ENCODE results near the gene PSEN1.

The PSEN1 gene

DNA sequence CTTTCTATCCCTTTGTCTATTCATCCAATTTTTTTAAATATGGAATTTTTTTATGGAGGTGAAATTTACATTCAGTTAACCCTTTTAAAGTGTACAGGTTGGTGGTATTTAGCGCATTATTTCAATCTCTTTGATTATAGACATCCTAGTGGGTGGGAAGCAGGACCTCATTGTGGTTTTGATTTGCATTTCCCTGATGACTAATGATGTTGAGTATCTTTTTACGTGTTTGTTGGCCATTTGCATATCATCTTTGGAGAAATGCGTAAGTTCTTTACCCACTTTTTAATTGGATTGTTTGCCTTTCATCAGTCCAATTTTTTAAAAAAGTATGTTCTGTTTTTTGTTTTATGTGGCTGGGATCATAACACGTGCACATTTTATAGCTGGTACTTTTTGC is 121.8 kb downstream of the PSEN1 start:
- no peak for DNase-seq

GRCh38 chr14:73258845-73259611 is 122.7 kb downstream of the PSEN1 start:
- DNase-seq = no peak

- DNase-seq = no peak
Observed at GRCh38 chr14:73259837-73260236, 123.5 kb downstream of the PSEN1 start.

DNA sequence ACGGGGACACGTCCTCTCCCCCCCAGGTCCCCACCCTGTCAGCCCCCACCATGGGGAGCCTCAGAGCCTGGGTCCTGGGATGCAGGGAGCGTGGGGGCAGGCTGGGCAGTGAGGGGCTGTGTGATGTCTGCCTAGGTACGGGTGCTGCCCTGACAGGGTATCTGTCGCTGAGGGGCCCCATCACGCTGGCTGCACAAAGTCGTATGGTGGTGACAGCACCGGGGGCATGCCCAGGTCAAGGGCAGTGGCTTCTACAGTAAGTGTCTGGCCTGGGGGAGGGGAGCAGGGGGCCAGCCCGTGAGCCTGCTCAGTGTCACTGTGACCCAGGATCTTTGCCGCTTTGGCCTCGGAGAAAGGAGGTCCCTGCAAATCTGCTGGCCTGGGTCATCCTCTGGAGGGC is 124.3 kb downstream of the PSEN1 start:
- DNase-seq = no peak

DNA sequence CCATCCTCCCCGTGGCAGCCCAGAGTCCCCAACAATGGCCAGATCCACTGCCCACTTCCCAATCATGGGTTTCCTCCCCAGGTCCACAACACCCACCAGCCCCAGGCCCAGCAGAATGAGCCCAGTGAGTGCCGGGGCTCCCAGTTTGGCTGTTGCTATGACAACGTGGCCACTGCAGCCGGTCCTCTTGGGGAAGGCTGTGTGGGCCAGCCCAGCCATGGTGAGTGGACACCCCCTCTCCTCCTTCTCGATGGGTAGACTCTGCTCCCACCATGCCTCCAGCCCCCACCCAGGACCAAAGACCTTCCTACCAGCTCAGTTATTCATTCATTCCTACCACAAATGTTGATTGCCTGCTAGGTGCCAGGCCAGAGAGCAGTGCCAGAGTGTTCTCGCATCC is 124.8 kb downstream of the PSEN1 start:
- no peak for DNase-seq

DNA sequence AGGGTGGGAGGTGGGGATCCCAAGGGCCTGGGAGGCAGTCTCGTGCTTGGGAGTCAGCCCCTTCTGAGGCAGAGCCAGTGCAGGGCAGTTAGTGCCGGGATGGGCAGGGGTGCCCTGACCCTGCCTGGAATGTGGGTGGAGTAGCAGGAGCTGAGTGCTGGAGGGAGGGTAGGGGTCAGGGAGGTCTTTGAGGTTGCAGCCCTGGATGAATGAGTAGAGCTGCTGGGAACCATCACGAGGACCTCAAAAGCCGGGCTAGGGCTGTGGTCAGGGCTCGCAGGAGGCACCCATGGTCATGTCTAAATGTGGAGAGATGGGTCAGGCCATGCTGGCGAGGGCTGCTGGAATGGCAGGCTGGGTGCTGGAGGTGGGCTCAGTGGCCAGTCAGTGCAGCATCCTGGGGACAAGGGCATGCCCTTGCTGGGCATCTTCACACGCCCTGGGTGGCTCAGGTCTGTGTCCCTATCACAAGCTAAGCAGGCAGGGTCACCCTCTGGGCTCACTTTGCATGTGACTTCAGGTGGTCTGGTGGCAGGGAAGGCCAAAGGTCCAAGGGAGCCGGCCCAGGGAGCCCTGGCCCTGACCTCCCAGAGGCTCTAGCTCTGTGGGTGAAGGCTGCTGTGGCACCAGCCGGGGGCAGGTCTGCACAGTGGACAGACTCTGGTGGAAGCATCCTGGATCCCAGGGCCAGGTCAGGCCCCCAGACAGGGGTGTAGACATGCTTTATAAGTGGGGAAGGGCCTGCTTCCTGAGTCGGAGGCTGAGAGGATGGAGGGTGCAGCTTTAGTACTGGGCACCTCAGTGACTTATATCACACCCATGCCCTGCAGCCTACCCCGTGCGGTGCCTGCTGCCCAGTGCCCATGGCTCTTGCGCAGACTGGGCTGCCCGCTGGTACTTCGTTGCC is 125.5 kb downstream of the PSEN1 start:
- no peak for DNase-seq

DNA sequence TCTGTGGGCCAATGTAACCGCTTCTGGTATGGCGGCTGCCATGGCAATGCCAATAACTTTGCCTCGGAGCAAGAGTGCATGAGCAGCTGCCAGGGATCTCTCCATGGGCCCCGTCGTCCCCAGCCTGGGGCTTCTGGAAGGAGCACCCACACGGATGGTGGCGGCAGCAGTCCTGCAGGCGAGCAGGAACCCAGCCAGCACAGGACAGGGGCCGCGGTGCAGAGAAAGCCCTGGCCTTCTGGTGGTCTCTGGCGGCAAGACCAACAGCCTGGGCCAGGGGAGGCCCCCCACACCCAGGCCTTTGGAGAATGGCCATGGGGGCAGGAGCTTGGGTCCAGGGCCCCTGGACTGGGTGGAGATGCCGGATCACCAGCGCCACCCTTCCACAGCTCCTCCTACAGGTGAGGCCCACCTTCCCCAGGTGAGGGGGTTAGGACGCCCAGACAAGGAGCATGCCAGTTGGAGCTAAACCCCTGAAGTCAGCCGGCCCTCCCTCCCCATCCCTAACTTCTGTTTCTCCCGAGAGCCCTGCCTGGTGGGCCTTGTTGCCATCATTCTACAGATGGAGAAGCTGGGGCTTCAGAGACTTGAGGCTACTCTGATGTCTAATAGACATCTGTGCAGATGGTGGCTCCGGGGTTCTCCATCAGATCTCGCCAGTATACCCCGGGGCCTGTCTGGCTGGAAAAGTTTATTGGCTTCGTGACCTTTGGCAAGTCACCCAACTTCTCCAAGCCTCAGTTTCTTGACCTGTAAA is 126.3 kb downstream of the PSEN1 start:
- DNase-seq = no peak

DNA sequence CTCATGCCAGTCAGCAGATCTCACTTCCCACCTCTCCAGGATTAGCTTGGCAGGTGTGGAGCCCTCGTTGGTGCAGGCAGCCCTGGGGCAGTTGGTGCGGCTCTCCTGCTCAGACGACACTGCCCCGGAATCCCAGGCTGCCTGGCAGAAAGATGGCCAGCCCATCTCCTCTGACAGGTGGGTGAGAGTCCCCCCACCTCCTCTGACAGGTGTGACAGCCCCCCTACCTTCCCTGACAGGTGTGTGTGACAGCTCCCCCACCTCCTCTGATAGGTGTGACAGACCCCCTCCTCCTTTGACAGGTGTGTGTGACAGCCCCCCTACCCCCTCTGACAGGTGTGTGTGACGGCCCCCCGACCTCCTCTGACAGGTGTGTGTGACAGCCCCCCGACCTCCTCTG is 127.3 kb downstream of the PSEN1 start:
- DNase-seq = no peak

- no peak for DNase-seq
Observed at GRCh38 chr14:73264080-73264884, 128.0 kb downstream of the PSEN1 start.

DNA sequence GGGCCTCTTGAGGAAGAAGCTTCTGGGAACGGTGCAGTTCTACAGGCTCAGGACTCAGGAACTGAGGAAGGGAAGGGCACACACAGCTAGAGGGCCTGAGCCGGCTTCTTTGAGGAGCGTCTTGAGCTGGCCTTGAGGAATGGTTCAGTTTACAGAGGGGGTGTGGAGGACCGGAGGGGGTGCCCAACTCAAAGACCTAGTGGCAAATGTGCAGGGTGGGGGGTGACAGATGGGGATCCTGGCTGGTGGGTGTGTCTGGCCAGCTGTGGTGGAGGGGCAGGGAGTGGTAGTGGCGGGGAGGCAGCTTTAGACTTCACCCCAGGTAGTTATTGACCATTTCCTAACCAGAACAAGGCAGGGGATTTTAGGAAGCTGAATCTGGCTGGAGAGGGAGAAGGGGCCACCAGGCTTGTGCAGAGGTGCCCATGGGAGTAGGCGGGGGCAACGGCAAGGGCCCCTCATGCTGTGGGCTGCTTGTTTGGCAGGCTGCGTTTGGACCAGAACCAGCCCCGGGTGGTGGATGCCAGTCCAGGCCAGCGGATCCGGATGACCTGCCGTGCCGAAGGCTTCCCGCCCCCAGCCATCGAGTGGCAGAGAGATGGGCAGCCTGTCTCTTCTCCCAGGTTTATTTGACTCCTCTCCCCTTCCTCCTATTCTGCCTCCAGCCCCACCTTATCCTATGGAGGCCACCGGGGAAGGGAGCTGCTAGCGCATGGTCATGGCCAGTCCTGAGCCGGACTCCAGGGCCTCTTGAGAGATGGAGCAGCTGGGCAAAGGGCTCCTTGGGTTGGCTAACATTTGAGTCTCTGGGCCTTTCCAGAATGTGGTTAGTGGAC is 128.8 kb downstream of the PSEN1 start:
- no peak for DNase-seq

DNA sequence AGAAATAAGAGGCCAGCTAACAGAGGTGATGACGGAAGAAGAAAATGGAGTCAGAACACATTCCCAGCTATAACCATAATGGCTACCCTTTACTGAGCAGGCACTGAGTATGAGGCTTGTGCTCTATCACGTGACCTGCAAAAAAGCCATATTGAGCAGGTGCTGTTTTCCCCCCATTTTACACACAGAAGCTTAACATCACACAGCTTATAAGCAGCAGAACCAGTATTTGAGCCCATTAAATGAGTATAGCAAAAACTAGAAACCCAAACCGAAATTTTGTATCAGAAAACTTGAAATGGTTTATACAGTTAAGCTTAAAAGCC is 129.4 kb downstream of the PSEN1 start:
- no peak for DNase-seq

DNA sequence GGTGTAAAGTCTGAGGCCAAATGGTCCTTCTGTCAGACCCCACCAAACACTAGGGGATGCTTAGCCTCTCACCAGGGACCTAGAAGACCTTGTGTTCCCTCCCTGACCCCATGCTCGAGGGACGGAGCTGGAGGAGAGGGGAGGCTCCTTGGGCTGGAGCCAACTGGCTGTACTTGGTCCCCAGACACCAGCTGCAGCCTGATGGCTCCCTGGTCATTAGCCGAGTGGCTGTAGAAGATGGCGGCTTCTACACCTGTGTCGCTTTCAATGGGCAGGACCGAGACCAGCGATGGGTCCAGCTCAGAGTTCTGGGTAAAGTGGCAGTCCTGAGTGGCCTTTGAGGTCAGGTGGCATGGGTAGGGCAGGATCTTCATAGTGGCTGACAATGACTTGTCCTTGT is 130.0 kb downstream of the PSEN1 start:
- no peak for DNase-seq

DNA sequence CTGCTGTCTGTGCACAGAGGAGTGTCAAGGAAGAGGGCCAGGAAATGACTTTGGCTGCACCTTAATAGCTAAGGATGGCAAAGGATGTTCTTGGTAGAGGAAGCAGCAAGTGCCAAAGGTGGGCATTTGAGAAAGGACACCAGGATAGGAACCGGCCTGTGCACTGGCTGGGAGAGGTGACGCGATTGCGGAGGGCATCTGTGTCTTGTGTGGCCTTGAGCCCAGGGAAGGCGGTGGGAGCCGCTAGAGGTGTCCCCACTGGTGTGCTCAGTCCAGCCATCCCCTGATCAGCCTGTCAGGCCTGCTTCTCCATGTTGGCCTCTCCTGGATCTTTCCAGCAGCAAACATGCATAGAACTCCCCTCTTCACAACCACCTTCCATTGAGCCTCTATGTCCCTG is 131.2 kb downstream of the PSEN1 start:
- no peak for DNase-seq

DNA sequence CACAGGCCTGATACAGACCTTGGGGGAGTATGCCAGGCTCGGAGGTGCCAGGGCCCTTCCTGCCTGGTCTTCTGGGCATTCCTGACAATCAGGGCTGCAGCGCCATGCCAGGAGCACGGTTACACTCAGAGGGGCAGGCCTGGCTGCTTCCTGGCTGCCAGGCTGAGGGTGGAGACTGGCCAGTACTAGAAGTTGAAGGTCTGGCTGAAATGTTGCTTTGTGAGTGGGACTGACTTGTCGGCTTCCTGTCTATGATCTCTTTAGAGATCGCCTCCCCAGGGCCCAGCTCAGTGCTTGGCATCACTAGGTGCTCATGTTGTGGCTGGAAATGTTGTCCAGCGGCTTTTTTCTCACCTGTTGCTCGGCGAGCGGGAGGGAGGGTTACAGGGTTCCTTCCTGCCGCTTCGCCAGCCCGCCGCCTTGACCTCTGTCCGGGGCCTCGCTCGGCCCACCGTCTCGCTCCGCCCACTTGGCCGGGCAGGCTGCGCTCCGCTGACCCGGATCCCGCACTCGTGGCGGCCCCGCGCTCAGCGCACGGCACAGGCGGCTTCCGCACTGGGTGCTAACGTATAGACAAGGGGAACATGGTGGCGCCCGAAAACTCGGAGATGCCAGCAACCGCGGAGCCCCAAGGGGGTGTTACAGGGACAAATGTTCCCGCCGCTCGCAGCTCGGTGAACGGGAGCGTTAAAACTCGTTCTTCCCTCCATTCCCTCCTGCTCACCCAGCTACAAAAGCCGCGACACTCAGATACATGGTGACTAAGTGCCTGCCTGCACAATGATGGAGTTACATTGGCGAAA is 133.6 kb downstream of the PSEN1 start:
- no peak for DNase-seq

DNA sequence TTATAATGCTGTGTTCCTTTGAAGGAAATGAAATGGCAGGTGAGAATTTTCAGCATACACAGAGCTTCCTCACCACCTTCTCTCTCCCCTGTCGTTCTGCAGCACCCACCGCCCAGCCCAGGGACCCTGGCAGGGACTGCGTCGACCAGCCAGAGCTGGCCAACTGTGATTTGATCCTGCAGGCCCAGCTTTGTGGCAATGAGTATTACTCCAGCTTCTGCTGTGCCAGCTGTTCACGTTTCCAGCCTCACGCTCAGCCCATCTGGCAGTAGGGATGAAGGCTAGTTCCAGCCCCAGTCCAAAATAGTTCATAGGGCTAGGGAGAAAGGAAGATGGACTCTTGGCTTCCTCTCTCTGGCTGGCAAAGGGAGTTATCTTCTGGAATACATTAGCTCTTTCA is 136.1 kb downstream of the PSEN1 start:
- DNase-seq = no peak
